ENCODE data around the gene TSPAN16. TPM values are rescaled to one million over a fixed set of nuclear protein-coding genes. Genes with fewer than 3 reads are reported as not detected.
"Not testable (repeated sequence)": the region's sequence is repeated elsewhere in the genome, so short reads cannot be mapped to it uniquely, and the experiment has no call there.

TSPAN16 gene
- total RNA-seq, 3 donors from 2014 or later: not detected

DNA sequence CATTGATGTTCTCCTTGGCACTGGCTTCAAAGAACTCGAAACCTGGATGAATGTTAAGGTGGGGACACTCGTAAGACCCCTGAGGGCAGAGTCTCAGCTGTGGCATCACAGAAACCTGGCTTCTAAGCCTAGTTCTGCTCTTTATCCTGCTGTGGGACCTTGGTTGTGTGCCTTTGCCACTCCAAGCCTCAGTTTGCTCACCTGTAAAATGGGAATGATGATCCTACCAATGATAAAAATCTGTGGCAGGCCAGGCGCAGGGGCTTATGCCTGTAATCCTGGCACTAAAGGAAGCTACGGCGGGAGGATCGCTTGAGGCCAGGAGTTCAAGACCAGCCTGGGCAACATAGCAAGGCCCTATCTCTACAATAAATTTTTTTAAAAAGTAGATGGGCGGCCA lies 29.6 kb downstream of the TSPAN16 start:
- H3K4me1 ChIP-seq: peaks cover 15 to 21% of the 10 kb centered on the region in 2 donors
- H3K9me3 ChIP-seq: no peaks in the 10 kb centered on the region
- TF ChIP-seq POLR2AphosphoS5 (IDR thresholded peaks at IDR 0.05) (no peak), POLR2A (IDR thresholded peaks at IDR 0.05) (no peak)
- TF ChIP-seq, protein P1, sequence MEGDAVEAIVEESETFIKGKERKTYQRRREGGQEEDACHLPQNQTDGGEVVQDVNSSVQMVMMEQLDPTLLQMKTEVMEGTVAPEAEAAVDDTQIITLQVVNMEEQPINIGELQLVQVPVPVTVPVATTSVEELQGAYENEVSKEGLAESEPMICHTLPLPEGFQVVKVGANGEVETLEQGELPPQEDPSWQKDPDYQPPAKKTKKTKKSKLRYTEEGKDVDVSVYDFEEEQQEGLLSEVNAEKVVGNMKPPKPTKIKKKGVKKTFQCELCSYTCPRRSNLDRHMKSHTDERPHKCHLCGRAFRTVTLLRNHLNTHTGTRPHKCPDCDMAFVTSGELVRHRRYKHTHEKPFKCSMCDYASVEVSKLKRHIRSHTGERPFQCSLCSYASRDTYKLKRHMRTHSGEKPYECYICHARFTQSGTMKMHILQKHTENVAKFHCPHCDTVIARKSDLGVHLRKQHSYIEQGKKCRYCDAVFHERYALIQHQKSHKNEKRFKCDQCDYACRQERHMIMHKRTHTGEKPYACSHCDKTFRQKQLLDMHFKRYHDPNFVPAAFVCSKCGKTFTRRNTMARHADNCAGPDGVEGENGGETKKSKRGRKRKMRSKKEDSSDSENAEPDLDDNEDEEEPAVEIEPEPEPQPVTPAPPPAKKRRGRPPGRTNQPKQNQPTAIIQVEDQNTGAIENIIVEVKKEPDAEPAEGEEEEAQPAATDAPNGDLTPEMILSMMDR (IDR thresholded peaks at IDR 0.05): no peak
- peak overlapping the region; percentile 74 to 85 for H3K27ac ChIP-seq
- no peaks in the 10 kb centered on the region for H3K27me3 ChIP-seq
- intact Hi-C loops (cut with DNase I; ENCODE audit: low total_unique reads): no loop called here
- H3K4me3 ChIP-seq: no peak overlapping the region
- H3K36me3 ChIP-seq: no peaks in the 10 kb centered on the region
- no peak for DNase-seq (ENCODE audit: low spot score in 2 of 2)

DNA sequence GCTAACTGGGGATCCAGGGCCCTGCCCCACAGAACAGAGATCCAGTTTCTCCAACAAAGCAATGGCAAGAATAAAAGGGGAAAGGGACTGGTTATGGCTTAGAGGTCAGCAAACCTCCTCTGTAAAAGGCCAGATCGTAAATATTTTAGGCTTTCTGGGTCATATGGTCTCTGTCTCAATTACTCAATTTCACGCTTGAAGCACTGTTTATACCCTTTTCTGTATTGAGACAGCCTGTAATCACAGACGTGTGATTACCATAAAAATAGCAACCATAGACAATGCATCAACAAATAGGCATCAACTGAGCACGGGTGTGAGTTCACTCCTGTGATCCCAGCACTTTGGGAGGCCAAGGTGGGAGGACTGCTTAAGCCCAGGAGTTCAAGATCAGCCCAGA lies 34.2 kb downstream of the TSPAN16 start:
- DNase-seq (ENCODE audit: low spot score in 2 of 2): no peak
- no peak overlapping the region for H3K4me3 ChIP-seq
- H3K27me3 ChIP-seq: no peaks in the 10 kb centered on the region
- H3K9me3 ChIP-seq: no peaks in the 10 kb centered on the region
- no peak overlapping the region for H3K27ac ChIP-seq
- H3K36me3 ChIP-seq: no peaks in the 10 kb centered on the region
- no peaks in the 10 kb centered on the region for H3K4me1 ChIP-seq
- intact Hi-C loops (cut with DNase I; ENCODE audit: low total_unique reads): no loop called here
- no peak for TF ChIP-seq POLR2AphosphoS5 (IDR thresholded peaks at IDR 0.05)
- TF ChIP-seq POLR2A (IDR thresholded peaks at IDR 0.05): no peak
- TF ChIP-seq, protein P1 (IDR thresholded peaks at IDR 0.05): no peak

DNA sequence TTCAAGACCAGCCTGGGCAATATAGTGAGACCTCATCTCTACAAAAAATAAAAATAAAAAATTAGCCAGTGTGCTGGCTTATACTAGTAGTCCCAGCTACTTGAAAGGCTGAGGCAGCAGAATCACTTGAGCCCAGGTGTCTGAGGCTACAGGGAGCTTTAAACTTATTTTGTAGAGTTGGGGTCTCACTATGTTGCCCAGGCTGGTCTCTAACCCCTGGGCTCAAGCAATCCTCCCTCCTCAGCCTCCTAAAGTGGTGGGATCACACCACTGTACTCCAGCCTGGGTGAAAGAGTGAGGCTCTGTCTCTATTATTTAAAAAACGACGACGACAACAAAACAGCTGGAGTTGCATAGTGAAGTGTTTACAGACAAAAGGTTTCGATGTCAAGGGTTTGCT lies 35.5 kb downstream of the TSPAN16 start:
- TF ChIP-seq, protein P1 (IDR thresholded peaks at IDR 0.05): no peak
- TF ChIP-seq POLR2A (IDR thresholded peaks at IDR 0.05): no peak
- no peak for TF ChIP-seq POLR2AphosphoS5 (IDR thresholded peaks at IDR 0.05)
- no peaks in the 10 kb centered on the region for H3K9me3 ChIP-seq
- DNase-seq (ENCODE audit: low spot score in 2 of 2): no peak
- no peaks in the 10 kb centered on the region for H3K36me3 ChIP-seq
- intact Hi-C loops (cut with DNase I; ENCODE audit: low total_unique reads): no loop called here
- H3K27ac ChIP-seq: no peak overlapping the region
- H3K4me1 ChIP-seq: no peaks in the 10 kb centered on the region
- no peak overlapping the region for H3K4me3 ChIP-seq
- no peaks in the 10 kb centered on the region for H3K27me3 ChIP-seq

DNA sequence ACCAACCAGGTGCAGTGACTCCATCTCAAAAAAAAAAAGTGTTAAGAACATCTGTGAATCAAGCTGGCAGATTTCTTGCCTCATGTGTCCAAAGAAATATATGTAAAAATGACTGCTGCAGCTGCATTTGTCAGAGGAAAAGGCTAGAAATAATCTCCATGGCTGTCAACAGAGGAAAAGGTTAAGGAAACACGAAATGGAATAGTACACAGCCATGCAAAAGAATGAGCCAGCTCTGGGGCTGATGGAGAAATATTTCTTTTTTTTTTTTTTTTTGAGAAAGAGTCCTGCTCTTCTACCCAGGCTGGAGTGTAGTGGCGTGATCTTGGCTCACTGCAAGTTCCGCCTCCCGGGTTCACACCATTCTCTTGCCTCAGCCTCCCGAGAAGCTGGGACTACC lies 36.9 kb downstream of the TSPAN16 start:
- intact Hi-C loops (cut with DNase I; ENCODE audit: low total_unique reads): no loop called here
- H3K27me3 ChIP-seq: no peaks in the 10 kb centered on the region

DNA sequence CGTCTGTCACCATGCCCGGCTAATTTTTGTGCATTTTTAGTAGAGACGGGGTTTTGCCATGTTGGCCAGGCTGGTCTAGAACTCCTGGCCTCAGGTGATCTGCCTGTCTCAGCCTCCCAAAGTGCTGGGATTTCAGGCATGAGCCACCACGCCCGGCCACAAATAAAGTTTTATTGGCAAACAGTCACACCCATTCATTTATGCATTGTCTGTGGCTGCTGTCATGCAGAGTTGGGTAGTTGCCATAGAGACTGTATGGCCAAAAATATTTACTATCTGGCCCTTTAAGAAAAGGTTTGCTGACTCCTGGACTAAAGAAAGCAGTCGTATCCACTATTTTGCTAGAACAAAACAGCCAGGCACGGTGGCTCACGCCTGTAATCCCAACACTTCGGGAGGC lies 37.9 kb downstream of the TSPAN16 start:
- H3K27me3 ChIP-seq; H3K9me3 ChIP-seq; H3K4me3 ChIP-seq; H3K4me1 ChIP-seq; H3K27ac ChIP-seq; H3K36me3 ChIP-seq; intact Hi-C loops (cut with DNase I; ENCODE audit: low total_unique reads); DNase-seq (ENCODE audit: low spot score in 2 of 2): not testable (repeated sequence)

More for the DNA sequence above, 36.9 kb downstream of the TSPAN16 start:
- Histone ChIP-seq H3K36me3 (no peaks in the 10 kb centered on the region), H3K9me3 (no peaks in the 10 kb centered on the region), H3K27ac (no peak overlapping the region), H3K4me1 (no peaks in the 10 kb centered on the region), H3K4me3 (no peak overlapping the region)
- DNase-seq (ENCODE audit: low spot score in 2 of 2): no peak
- TF ChIP-seq POLR2A (IDR thresholded peaks at IDR 0.05): no peak
- TF ChIP-seq, protein P1 (IDR thresholded peaks at IDR 0.05): no peak
- no peak for TF ChIP-seq POLR2AphosphoS5 (IDR thresholded peaks at IDR 0.05)

Measured in breast epithelium (tissue), 4 donors.